Breast epithelium (tissue), 3 donors: ENCODE results near the gene ARHGAP21.

Experiments
- CTCF ChIP-seq, 3 donors: fragments of 450-650 bp; IDR thresholded peaks; one replicate each; pipeline ENCODE4 v1.5.1; 2016 to 2017; ENCODE audit warnings: antibody characterized with exemption in 3 of 3, mild to moderate bottlenecking in 3 of 3, moderate library complexity in 3 of 3
- POLR2A ChIP-seq: fragments of 450-650 bp; IDR thresholded peaks from one replicate; pipeline ENCODE4 v1.6.1; 2016; ENCODE audit warnings: antibody characterized with exemption, mild to moderate bottlenecking, moderate library complexity
- POLR2AphosphoS5 ChIP-seq, 3 donors: sonication (generic); formaldehyde crosslinking; IDR thresholded peaks; one replicate each; pipeline ENCODE4 v1.6.1; 2017; ENCODE audit warnings: antibody characterized with exemption in 3 of 3

- TF ChIP-seq CTCF (IDR thresholded peaks at IDR 0.05), result no peak
- no peak for TF ChIP-seq POLR2A
- no peak for TF ChIP-seq POLR2AphosphoS5 (IDR thresholded peaks at IDR 0.05)
Observed at GRCh38 chr10:24697080-24697479, 26.6 kb downstream of the ARHGAP21 start.
